Trophoblast cell (in vitro differentiated cells and primary cell): ENCODE measurements around the gene HOXA10.

Experiments used
- DNase-seq, 2 donors: peaks; one replicate each; pipeline ENCODE4 v3.0.0-alpha.2; 2016
- H2AFZ ChIP-seq: 2 replicates; pipeline ENCODE4 v1.6.1; 2013; ENCODE audit warnings: low read length, moderate library complexity, mild to moderate bottlenecking; ENCODE audit not compliant: insufficient read depth, poor library complexity
- H2AK5ac ChIP-seq: 2 replicates; pipeline ENCODE4 v1.6.1; 2013; ENCODE audit warnings: mild to moderate bottlenecking, low read length
- H2BK120ac ChIP-seq: 2 replicates; pipeline ENCODE4 v1.6.1; 2013; ENCODE audit warnings: low read length, mild to moderate bottlenecking, moderate library complexity; ENCODE audit not compliant: insufficient read depth, poor library complexity
- H2BK12ac ChIP-seq: 2 replicates; pipeline ENCODE4 v1.6.1; 2013; ENCODE audit warnings: mild to moderate bottlenecking, low read length, moderate library complexity
- H2BK5ac ChIP-seq: 2 replicates; pipeline ENCODE4 v1.6.1; 2013; ENCODE audit warnings: low read length, low read depth, moderate library complexity, mild to moderate bottlenecking; ENCODE audit not compliant: poor library complexity
- H3K14ac ChIP-seq: 2 replicates; pipeline ENCODE4 v1.6.1; 2013; ENCODE audit warnings: mild to moderate bottlenecking, low read length
- H3K18ac ChIP-seq: 2 replicates; pipeline ENCODE4 v1.6.1; 2013; ENCODE audit warnings: mild to moderate bottlenecking, low read length
- H3K23ac ChIP-seq: 2 replicates; pipeline ENCODE4 v1.6.1; 2013; ENCODE audit warnings: low read length
- H3K27ac ChIP-seq: 2 replicates; pipeline ENCODE4 v1.5.1; 2013; ENCODE audit warnings: low read depth, mild to moderate bottlenecking, inconsistent platforms, low read length, moderate library complexity
- H3K27me3 ChIP-seq: 2 replicates; pipeline ENCODE4 v1.6.1; 2013; ENCODE audit warnings: inconsistent platforms, mild to moderate bottlenecking, low read length, moderate library complexity; ENCODE audit not compliant: insufficient read depth
- H3K36me3 ChIP-seq, 2 experiments: 1 replicate in 1 of 2; 2 replicates in 1 of 2; pipeline ENCODE4 v1.6.1; 2013; ENCODE audit warnings: low read length in 2 of 2, mild to moderate bottlenecking in 2 of 2, moderate library complexity in 1 of 2; ENCODE audit not compliant: insufficient read depth in 2 of 2, control insufficient read depth in 1 of 2
- H3K4ac ChIP-seq: 2 replicates; pipeline ENCODE4 v1.6.1; 2013; ENCODE audit warnings: low read depth, mild to moderate bottlenecking, low read length, moderate library complexity
- H3K4me1 ChIP-seq, 2 experiments: 1 replicate in 1 of 2; 2 replicates in 1 of 2; pipeline ENCODE4 v1.6.1; 2013; ENCODE audit warnings: low read length in 2 of 2, mild to moderate bottlenecking in 2 of 2, moderate library complexity in 1 of 2; ENCODE audit not compliant: insufficient read depth in 2 of 2, control insufficient read depth in 1 of 2
- H3K4me2 ChIP-seq: 2 replicates; pipeline ENCODE4 v1.6.1; 2013; ENCODE audit warnings: inconsistent platforms, mild to moderate bottlenecking, low read length, moderate library complexity
- H3K4me3 ChIP-seq: 2 replicates; pipeline ENCODE4 v1.5.1; 2013; ENCODE audit warnings: mild to moderate bottlenecking, low read depth, low read length, inconsistent platforms
- H3K79me1 ChIP-seq: one replicate; pipeline ENCODE4 v1.6.1; 2013; ENCODE audit warnings: low read length
- H3K79me2 ChIP-seq: 2 replicates; pipeline ENCODE4 v1.6.1; 2013; ENCODE audit warnings: low read length, mild to moderate bottlenecking; ENCODE audit not compliant: control insufficient read depth, insufficient read depth, poor library complexity
- H3K9ac ChIP-seq: 2 replicates; pipeline ENCODE4 v1.6.1; 2013; ENCODE audit warnings: mild to moderate bottlenecking, low read length
- H3K9me3 ChIP-seq: 2 replicates; pipeline ENCODE4 v1.6.1; 2013; ENCODE audit warnings: low read depth, mild to moderate bottlenecking, control low read depth, inconsistent platforms, low read length; ENCODE audit not compliant: insufficient read depth
- H4K12ac ChIP-seq: 2 replicates; pipeline ENCODE4 v1.6.1; 2013; ENCODE audit warnings: low read depth, mild to moderate bottlenecking, low read length, moderate library complexity
- H4K8ac ChIP-seq: 2 replicates; pipeline ENCODE4 v1.6.1; 2013; ENCODE audit warnings: low read depth, mild to moderate bottlenecking, low read length, moderate library complexity
- H4K91ac ChIP-seq: one replicate; pipeline ENCODE4 v1.6.1; 2013; ENCODE audit warnings: low read depth, mild to moderate bottlenecking, low read length, moderate library complexity
- WGBS: extraction: QIAGEN DNeasy Blood & Tissue Kit; methylation state at CpG from one replicate; pipeline ENCODE4 v1.1.7; 2013; ENCODE audit warnings: missing lambda C conversion rate; ENCODE audit not compliant: insufficient read length, insufficient coverage; ENCODE audit errors: extremely low coverage; 5-methylcytosine and 5-hydroxymethylcytosine counted together

Gene HOXA10

DNA sequence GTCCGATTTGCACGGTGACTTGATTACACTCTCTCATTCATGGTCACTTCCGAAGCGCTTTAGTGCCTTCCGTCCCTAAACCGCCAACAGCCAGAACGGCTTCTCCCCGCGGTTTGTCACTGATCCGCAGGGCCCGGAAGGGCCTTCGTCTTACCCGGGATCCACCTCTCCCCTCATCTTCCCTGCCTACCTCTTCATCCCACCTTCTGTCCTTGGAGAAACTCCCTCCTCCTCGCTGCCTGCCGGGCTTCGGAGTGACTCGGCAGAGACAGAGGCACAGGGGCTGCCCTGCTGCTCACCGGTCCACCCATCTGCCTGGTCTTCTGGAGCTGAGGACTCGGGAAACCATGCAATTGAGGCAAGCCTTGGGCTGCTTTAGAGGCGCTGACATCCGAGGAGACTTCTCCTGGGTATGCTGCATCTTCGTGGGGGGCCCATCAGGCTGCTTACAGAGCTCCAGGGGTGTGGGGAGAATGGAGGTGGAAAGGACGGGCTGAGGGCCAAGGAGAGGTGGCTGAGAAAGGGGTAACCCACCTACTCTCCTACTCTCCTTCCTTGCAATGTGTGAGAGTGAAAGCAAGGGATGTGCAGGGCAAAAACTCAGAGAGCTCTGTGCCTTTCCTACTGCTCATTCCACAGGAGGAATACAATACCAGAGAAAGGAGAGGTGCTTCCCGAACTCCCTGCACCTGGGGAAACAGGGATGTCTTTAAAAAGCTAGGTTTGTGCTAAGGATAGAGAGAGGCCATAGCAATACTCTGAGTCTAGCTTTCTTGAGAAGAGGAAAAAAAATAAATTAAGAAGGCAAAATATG is 11.9 kb upstream of the HOXA10 start:
- H3K79me1 ChIP-seq: peaks cover 3% of the 10 kb centered on the region
- H2AK5ac ChIP-seq: no peak overlapping the region
- peaks cover 88% of the 10 kb centered on the region for H3K27me3 ChIP-seq
- H3K4me2 ChIP-seq: peak overlapping the region; percentile 64
- no peak overlapping the region for H4K12ac ChIP-seq
- no peak overlapping the region for H4K8ac ChIP-seq
- H3K4ac ChIP-seq: no peak overlapping the region
- H2BK12ac ChIP-seq: no peak overlapping the region
- H3K79me2 ChIP-seq: no peaks in the 10 kb centered on the region
- H2BK5ac ChIP-seq: no peak overlapping the region
- H3K4me1 ChIP-seq: peaks cover 29 to 30% of the 10 kb centered on the region in 2 experiments
- no peak overlapping the region for H3K4me3 ChIP-seq
- no peak overlapping the region for H3K23ac ChIP-seq
- no peak overlapping the region for H2AFZ ChIP-seq
- no peak overlapping the region for H3K27ac ChIP-seq
- H3K9ac ChIP-seq: no peak overlapping the region
- WGBS: no CpG with 5 or more reads among the region's 24 CpGs
- no peak overlapping the region for H2BK120ac ChIP-seq
- no peak overlapping the region for H3K14ac ChIP-seq
- H3K36me3 ChIP-seq: no peaks in the 10 kb centered on the region
- no peak overlapping the region for H3K18ac ChIP-seq
- no peak overlapping the region for H4K91ac ChIP-seq
- peaks cover 23% of the 10 kb centered on the region for H3K9me3 ChIP-seq
- DNase-seq: no peak

DNA sequence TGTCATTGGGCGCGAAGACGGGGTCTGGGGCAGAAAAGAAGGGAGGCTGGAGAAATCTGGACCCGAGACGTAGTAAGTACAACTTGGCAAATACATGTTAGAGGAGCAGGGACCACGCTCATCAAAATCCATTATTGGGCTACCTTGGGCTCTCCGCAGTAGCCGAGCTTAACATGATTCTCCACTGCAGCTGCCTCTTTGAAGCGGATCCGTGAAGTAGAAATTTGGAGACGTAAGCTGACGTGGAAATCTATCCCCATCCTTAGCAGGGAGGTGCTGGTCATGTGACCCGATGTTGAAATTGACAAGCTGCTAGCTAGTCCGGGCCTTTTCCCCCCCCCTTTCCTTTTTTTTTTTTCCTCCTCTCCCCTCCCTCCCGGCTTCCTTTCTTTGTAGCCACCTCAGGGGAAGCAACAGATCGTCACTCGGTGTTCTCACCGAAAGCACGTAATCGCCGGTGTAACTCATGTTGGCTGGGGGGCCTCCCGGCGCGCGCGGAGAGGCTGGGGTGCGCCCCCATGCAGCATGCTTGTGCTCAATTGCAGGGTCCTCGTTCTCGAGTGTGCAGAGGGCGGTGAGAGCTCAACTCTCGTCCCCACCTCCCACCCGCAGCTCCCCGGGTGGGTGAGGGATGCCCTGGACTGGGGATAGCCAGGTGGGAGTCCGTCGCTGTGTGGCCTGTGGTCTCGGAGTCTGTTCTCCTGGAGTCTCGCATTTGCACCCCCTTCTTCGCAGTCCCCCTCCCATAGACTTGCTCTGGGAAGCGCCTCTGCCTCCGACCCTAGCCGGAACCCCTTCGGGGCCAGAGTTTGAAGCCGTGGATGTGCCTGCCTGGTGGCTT is 11.1 kb upstream of the HOXA10 start, which contains the start of gene HOXA11:
HOXA11 (minus strand) TSS at position 220 of the 841 bp plus-strand sequence; CDS start at position 132, 88 bp downstream.
- H3K27ac ChIP-seq: no peak within 1 kb of the TSS
- peaks cover 29 to 30% of the 10 kb centered on the region in 2 experiments for H3K4me1 ChIP-seq
- peak within 1 kb of the TSS; percentile 49 for H3K4me3 ChIP-seq
- peak within 1 kb of the TSS; percentile 30 for H2AFZ ChIP-seq
- no CpG with 5 or more reads among the region's 43 CpGs for WGBS
- H2BK5ac ChIP-seq: no peak within 1 kb of the TSS
- no peak within 1 kb of the TSS for H3K4ac ChIP-seq
- H2AK5ac ChIP-seq: no peak within 1 kb of the TSS
- H2BK12ac ChIP-seq: no peak within 1 kb of the TSS
- DNase-seq: no peak
- no peak within 1 kb of the TSS for H4K12ac ChIP-seq
- peaks cover 3% of the 10 kb centered on the region for H3K79me1 ChIP-seq
- no peak within 1 kb of the TSS for H4K8ac ChIP-seq
- peaks cover 23% of the 10 kb centered on the region for H3K9me3 ChIP-seq
- no peak within 1 kb of the TSS for H3K23ac ChIP-seq
- H3K27me3 ChIP-seq: peaks cover 87% of the 10 kb centered on the region
- H3K36me3 ChIP-seq: no peaks in the 10 kb centered on the region
- no peak within 1 kb of the TSS for H3K14ac ChIP-seq
- H3K9ac ChIP-seq: no peak within 1 kb of the TSS
- no peak within 1 kb of the TSS for H4K91ac ChIP-seq
- peak within 1 kb of the TSS; percentile 64 for H3K4me2 ChIP-seq
- no peak within 1 kb of the TSS for H2BK120ac ChIP-seq
- H3K79me2 ChIP-seq: no peaks in the 10 kb centered on the region
- H3K18ac ChIP-seq: no peak within 1 kb of the TSS

DNA sequence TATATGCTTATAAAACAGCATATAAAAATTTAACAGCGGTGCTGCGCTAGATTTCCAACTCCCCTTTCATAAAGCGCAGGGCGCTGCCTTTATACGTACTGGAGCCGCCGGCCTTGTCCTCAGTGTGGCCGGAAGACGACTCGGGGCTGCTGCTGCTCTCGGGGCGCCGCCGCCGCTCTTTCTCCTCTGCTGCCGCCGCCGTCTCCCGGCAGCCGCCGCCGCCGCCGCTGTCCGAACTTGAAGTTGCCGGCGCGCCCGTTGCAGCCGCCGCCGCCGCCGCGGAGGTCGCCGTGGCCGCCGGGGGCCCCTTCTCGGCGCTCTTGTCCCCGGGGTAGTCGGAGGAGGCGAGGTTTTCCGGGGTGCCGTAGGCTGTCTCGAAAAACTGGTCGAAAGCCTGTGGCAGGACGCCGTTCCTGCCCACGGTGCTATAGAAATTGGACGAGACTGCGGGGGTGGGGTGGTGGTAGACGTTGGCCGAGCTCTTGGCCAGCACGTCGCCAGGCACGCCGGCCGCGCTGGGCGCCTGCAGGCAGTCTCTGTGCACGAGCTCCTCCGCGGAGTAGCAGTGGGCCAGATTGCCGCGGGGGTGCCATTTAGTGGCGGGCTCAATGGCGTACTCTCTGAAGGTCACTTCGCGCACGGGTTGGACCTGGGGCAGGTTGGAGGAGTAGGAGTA is 10.4 kb upstream of the HOXA10 start:
- Histone ChIP-seq H2BK120ac (no peak overlapping the region), H4K8ac (no peak overlapping the region), H3K27ac (no peak overlapping the region), H3K4me1 (peaks cover 30 to 32% of the 10 kb centered on the region in 2 experiments), H3K14ac (no peak overlapping the region), H2AFZ (peak overlapping the region; percentile 30), H3K4me3 (peak overlapping the region; percentile 49), H3K9me3 (peaks cover 20% of the 10 kb centered on the region), H3K79me1 (peaks cover 3% of the 10 kb centered on the region), H2BK12ac (no peak overlapping the region), H3K36me3 (no peaks in the 10 kb centered on the region), H3K18ac (no peak overlapping the region), H4K12ac (no peak overlapping the region), H3K23ac (no peak overlapping the region), H3K79me2 (no peaks in the 10 kb centered on the region), H3K4ac (no peak overlapping the region), H2BK5ac (no peak overlapping the region), H2AK5ac (no peak overlapping the region), H3K4me2 (peak overlapping the region; percentile 64), H3K9ac (no peak overlapping the region), H3K27me3 (peaks cover 86% of the 10 kb centered on the region), H4K91ac (no peak overlapping the region)
- peak in 1 of 2 donors; percentile 39 for DNase-seq
- WGBS: no CpG with 5 or more reads among the region's 72 CpGs

DNA sequence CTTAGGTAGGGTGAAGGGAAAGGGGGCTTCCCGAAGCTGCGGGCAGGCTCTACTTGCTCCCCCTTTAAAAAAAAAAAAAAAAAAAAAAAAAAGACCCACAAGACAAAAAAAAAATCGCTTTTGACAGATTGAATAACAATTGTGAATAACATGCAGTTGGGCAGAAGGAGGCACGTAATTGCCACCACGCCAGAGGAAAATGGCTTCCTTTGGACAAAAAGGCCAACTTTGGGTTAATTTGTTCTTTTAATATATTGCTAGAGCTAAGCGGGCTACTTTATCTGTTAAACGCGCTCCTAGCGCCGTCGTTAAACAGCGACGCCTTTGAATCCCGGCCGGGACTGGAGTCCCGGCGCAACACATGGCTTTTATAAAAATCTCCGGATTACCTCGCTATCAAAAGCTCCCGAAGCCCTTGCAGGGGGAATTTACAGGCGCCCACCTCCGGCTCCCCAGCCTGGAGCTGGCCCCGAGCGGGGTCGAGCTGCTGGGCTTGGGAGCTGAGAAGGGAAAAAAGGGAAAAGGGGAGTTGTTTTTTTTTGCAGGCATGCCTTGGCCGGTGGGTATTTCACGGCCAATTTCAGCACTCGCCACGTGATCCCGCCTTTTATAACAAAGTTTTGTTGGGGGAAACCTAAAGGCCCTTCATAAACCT is 9.7 kb upstream of the HOXA10 start:
- H2AFZ ChIP-seq: no peak overlapping the region
- no peak overlapping the region for H2BK120ac ChIP-seq
- no peak overlapping the region for H2BK5ac ChIP-seq
- H3K4ac ChIP-seq: no peak overlapping the region
- peak overlapping the region; percentile 39 for H4K8ac ChIP-seq
- H3K4me1 ChIP-seq: peaks cover 27% of the 10 kb centered on the region in 2 experiments
- no peaks in the 10 kb centered on the region for H3K36me3 ChIP-seq
- peak overlapping the region; percentile 64 for H3K4me2 ChIP-seq
- no peaks in the 10 kb centered on the region for H3K79me2 ChIP-seq
- H3K18ac ChIP-seq: no peak overlapping the region
- no peak overlapping the region for H3K23ac ChIP-seq
- no peak overlapping the region for H2AK5ac ChIP-seq
- WGBS: no CpG with 5 or more reads among the region's 30 CpGs
- no peak overlapping the region for H2BK12ac ChIP-seq
- no peak overlapping the region for H3K9ac ChIP-seq
- DNase-seq: peak in 1 of 2 donors; percentile 31
- H3K79me1 ChIP-seq: peaks cover 3% of the 10 kb centered on the region
- no peak overlapping the region for H3K4me3 ChIP-seq
- no peak overlapping the region for H4K91ac ChIP-seq
- H3K27me3 ChIP-seq: peaks cover 86% of the 10 kb centered on the region
- H3K27ac ChIP-seq: no peak overlapping the region
- no peak overlapping the region for H4K12ac ChIP-seq
- H3K9me3 ChIP-seq: peaks cover 22% of the 10 kb centered on the region
- H3K14ac ChIP-seq: no peak overlapping the region
